GM12878 (cell line): Measurements from ENCODE around the gene TAAR8. TPM values are rescaled to one million over a fixed set of nuclear protein-coding genes. Genes with fewer than 3 reads are reported as not detected.
A peak's percentile ranks its signal among the peaks of the same experiment; 100 is the strongest.

Experiments
- ATAC-seq: fragments of 200-7000 bp; cut with Tn5 transposase; 3 replicates; pipeline ENCODE4 v1.9.1; 2020; ENCODE audit warnings: mild to moderate bottlenecking, moderate library complexity
- BruUV-seq: library from RNA; stranded (reverse); fragments of 400-500 nt; replicated peaks from 2 replicates; lab custom pipeline; 2021; lab: Mats Ljungman, UMichigan
- CTCF ChIA-PET: fragments of 300-600 bp; sonication (Branson Sonifier 250); formaldehyde crosslinking; extraction: SDS; loops from one replicate; lab custom pipeline; 2021; ENCODE audit warnings: inconsistent platforms; lab: Yijun Ruan, JAX
- POLR2A ChIA-PET: fragments of 350-600 bp; formaldehyde crosslinking; extraction: SDS; loops from one replicate; lab custom pipeline; 2021; ENCODE audit warnings: inconsistent platforms; lab: Charles Lee
- RAD21 ChIA-PET: fragments of 300-600 bp; sonication (Branson Sonifier 250); formaldehyde crosslinking; loops from one replicate; lab custom pipeline; 2023; ENCODE audit warnings: antibody characterized with exemption; ENCODE audit not compliant: unreplicated experiment; lab: Charles Lee
- SMC1A ChIA-PET: fragments of 300-600 bp; sonication (Branson Sonifier 250); formaldehyde crosslinking; loops from one replicate; lab custom pipeline; 2023; ENCODE audit not compliant: unreplicated experiment, uncharacterized antibody; lab: Charles Lee
- DNase-seq: peaks from one replicate; pipeline ENCODE4 v3.0.0-alpha.2; 2011; ENCODE audit warnings: low read depth, low spot score
- FAIRE-seq: peaks from 3 replicates; lab custom pipeline; 2011; peaks lifted over from hg19 to GRCh38; lab: Jason Lieb, UNC
- H2AFZ ChIP-seq: 2 replicates; pipeline ENCODE4 v1.6.0; 2011; ENCODE audit warnings: low read depth, low read length, control low read depth; ENCODE audit not compliant: control insufficient read depth
- H3K27ac ChIP-seq: 2 replicates; pipeline ENCODE4 v1.5.1; 2011; ENCODE audit warnings: control low read depth; ENCODE audit not compliant: control insufficient read depth, insufficient read depth
- H3K27me3 ChIP-seq, 2 experiments: replicated peaks in 1 of 2; 2 replicates each; pipeline versions ENCODE4 v1.6.0 to v1.6.1; 2011; ENCODE audit warnings: low read length in 1 of 2; ENCODE audit not compliant: control insufficient read depth in 2 of 2, insufficient read depth in 2 of 2
- H3K36me3 ChIP-seq, 2 experiments: 2 replicates each; pipeline ENCODE4 v1.5.1; 2011; ENCODE audit warnings: low read length in 1 of 2; ENCODE audit not compliant: control insufficient read depth in 2 of 2, insufficient read depth in 2 of 2
- H3K4me1 ChIP-seq: 2 replicates; pipeline ENCODE4 v1.6.1; 2011; ENCODE audit warnings: mild to moderate bottlenecking, low read length, moderate library complexity, mixed read lengths; ENCODE audit not compliant: control insufficient read depth, insufficient read depth
- H3K4me2 ChIP-seq: 2 replicates; pipeline ENCODE4 v1.6.0; 2011; ENCODE audit warnings: control low read depth; ENCODE audit not compliant: control insufficient read depth, insufficient read depth
- H3K4me3 ChIP-seq: fragments of 200-600 bp; sonication (generic); 2 replicates; pipeline ENCODE4 v1.5.1; 2016
- H3K79me2 ChIP-seq: 2 replicates; pipeline ENCODE4 v1.6.0; 2011; ENCODE audit warnings: low read length; ENCODE audit not compliant: control insufficient read depth, insufficient read depth
- H3K9ac ChIP-seq: 2 replicates; pipeline ENCODE4 v1.8.0; 2011; ENCODE audit warnings: low read length, control low read depth, mixed read lengths; ENCODE audit not compliant: control insufficient read depth, insufficient read depth
- H3K9me3 ChIP-seq: replicated peaks from 3 replicates; pipeline ENCODE4 v1.5.1; 2011; ENCODE audit warnings: mild to moderate bottlenecking, low read length; ENCODE audit not compliant: control insufficient read depth, insufficient read depth
- H4K20me1 ChIP-seq: 2 replicates; pipeline ENCODE4 v1.6.0; 2011; ENCODE audit not compliant: control insufficient read depth, insufficient read depth
- BRCA1 ChIP-seq: IDR thresholded peaks from 2 replicates; pipeline ENCODE4 v1.6.1; 2011; ENCODE audit warnings: low read depth, low read length, improper control_type of control experiment
- CREM ChIP-seq: IDR thresholded peaks from 2 replicates; pipeline ENCODE4 v1.6.1; 2014; ENCODE audit warnings: antibody characterized with exemption, low read depth
- EP300 ChIP-seq, 2 experiments: fragments of 150-350 bp in 1 of 2; IDR thresholded peaks; 2 replicates each; pipeline ENCODE4 v1.6.1; 2011 to 2012; ENCODE audit warnings: low read depth in 2 of 2, low read length in 2 of 2, borderline replicate concordance in 1 of 2, improper control_type of control experiment in 1 of 2, inconsistent platforms in 1 of 2; ENCODE audit not compliant: control insufficient read depth in 1 of 2
- IKZF2 ChIP-seq, 2 experiments: fragments of 450-650 bp; IDR thresholded peaks; 2 replicates each; pipeline ENCODE4 v1.6.1; 2017; ENCODE audit warnings: mild to moderate bottlenecking in 2 of 2, moderate library complexity in 2 of 2
- JUND ChIP-seq: IDR thresholded peaks from 2 replicates; pipeline ENCODE4 v1.6.1; 2012; ENCODE audit warnings: low read depth, mild to moderate bottlenecking, low read length, improper control_type of control experiment, moderate library complexity
- MTA2 ChIP-seq: fragments of 450-650 bp; IDR thresholded peaks from 2 replicates; pipeline ENCODE4 v1.6.1; 2016; ENCODE audit warnings: low read depth, mild to moderate bottlenecking, moderate library complexity
- PML ChIP-seq: IDR thresholded peaks from 2 replicates; pipeline ENCODE4 v1.6.1; 2012; ENCODE audit warnings: low read length, inconsistent platforms
- POU2F2 ChIP-seq: IDR thresholded peaks from 3 replicates; pipeline ENCODE4 v1.6.1; 2011; ENCODE audit warnings: low read depth, mild to moderate bottlenecking, low read length, borderline replicate concordance
- RBBP5 ChIP-seq: fragments of 200-600 bp; sonication (generic); conservative IDR thresholded peaks from 2 replicates; pipeline ENCODE4 v1.6.1; 2016
- ZNF622 ChIP-seq: fragments of 450-650 bp; IDR thresholded peaks from 2 replicates; pipeline ENCODE4 v1.6.1; 2017; ENCODE audit warnings: mild to moderate bottlenecking, inconsistent platforms
- WGBS: methylation state at CpG from one replicate; pipeline ENCODE4 v1.1.6; 2016; ENCODE audit warnings: low lambda C conversion rate; ENCODE audit not compliant: insufficient replicate concordance, insufficient coverage; ENCODE audit errors: missing lambda C conversion rate; 5-methylcytosine and 5-hydroxymethylcytosine counted together
- in situ Hi-C: fragments of 300-500 bp; cut with MboI; formaldehyde crosslinking; loops from 9 replicates; pipeline ENCODE4 v1.14.3; 2018; ENCODE audit warnings: mixed read lengths
- intact Hi-C: fragments of 100-400 bp; cut with micrococcal nuclease; formaldehyde crosslinking; loops from one replicate; pipeline ENCODE4 v1.14.2; 2022; ENCODE audit not compliant: unreplicated experiment
- polyA plus RNA-seq, 11 experiments: library from polyadenylated mRNA; depleted of rRNA in 4 of 11; unstranded in 6 of 11; stranded (reverse) in 5 of 11; fragments of >200 nt; fragmentation: Nextera tagmentation in 4 of 11; fragmentation: Illumina TruSeq in 1 of 11; extraction: Ambion mirVana in 4 of 11; extraction: Trizol in 1 of 11; gene quantifications; 1 replicate in 1 of 11; 2 replicates in 10 of 11; pipeline versions ENCODE4 v1.2.1 to v1.2.3, GENCODE V29; 2011 to 2016; ENCODE audit warnings: inconsistent platforms in 2 of 11, missing spikeins in 2 of 11, low read depth in 1 of 11
- total RNA-seq, 4 experiments: library from RNA; depleted of rRNA in 3 of 4; stranded (reverse); fragments of >200 nt in 3 of 4; fragmentation: Illumina TruSeq in 1 of 4; extraction: Trizol in 1 of 4; gene quantifications; 2 replicates each; pipeline versions ENCODE4 v1.2.1 to v1.2.3, GENCODE V29; 2013 to 2021
- TF ChIP-seq, protein P1 (sequence below): IDR thresholded peaks from 2 replicates; pipeline ENCODE4 v1.6.1; 2011; ENCODE audit warnings: mild to moderate bottlenecking, low read depth, low read length, moderate library complexity; ENCODE audit not compliant: insufficient replicate concordance
- TF ChIP-seq, protein P2 (sequence below): fragments of 450-650 bp; conservative IDR thresholded peaks from 2 replicates; pipeline ENCODE4 v1.6.1; 2017; ENCODE audit warnings: mild to moderate bottlenecking, moderate library complexity
- TF ChIP-seq, protein P3 (sequence below): IDR thresholded peaks from 2 replicates; pipeline ENCODE4 v1.6.1; 2012; ENCODE audit warnings: low read length, inconsistent platforms

The TAAR8 gene
- total and polyA plus RNA-seq, 10 of the 15 experiments (the other 5 are each of a cell fraction or from before 2014, with no cell fraction given): not detected

DNA sequence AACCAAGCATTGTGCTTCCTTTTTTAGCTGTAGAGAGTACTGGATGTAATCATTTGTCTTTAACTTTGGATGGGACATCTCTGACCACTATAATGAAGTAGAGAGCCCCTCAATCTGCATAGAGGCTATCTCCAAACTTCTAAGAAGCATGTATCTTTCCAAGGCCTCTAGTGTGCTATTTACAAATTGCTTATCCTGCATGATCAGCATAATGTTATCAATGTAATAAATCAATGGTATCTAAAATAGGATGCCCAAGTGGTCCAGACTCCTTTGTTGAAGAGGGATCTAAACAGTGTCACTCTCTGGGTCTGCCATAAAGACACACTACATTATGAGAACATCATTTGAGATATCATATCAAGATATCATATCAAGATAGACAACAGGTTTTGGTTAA, 7.6 kb upstream of the TAAR8 start:
- Histone ChIP-seq H3K36me3 (no peaks in the 10 kb centered on the region), H3K27me3 (peaks cover 0 to 3% of the 10 kb centered on the region in 2 experiments), H3K9ac (no peak overlapping the region), H3K4me2 (no peak overlapping the region), H3K27ac (no peak overlapping the region), H4K20me1 (no peaks in the 10 kb centered on the region), H2AFZ (no peak overlapping the region), H3K4me1 (no peaks in the 10 kb centered on the region), H3K9me3 (no peaks in the 10 kb centered on the region), H3K4me3 (no peak overlapping the region), H3K79me2 (no peaks in the 10 kb centered on the region)
- DNase-seq (no peak), FAIRE-seq (no peak), ATAC-seq (no peak)
- ChIA-PET RAD21 (no interaction called here), CTCF (interaction anchor here (1.5 to 2.5 kb wide), 2 partner anchors 8 to 14 kb away, joined by 4 to 14 read pairs; no protein-coding TSS in a partner anchor), POLR2A (no interaction called here), SMC1A (interaction anchor here (0.7 kb wide), 1 partner anchor 61 kb away, joined by 3 read pairs; no protein-coding TSS in a partner anchor)
- no TSS peak for BruUV-seq
- intact Hi-C loops (no loop called here), in situ Hi-C loops (no loop called here)
- TF ChIP-seq IKZF2 (IDR thresholded peaks at IDR 0.05): no peak

DNA sequence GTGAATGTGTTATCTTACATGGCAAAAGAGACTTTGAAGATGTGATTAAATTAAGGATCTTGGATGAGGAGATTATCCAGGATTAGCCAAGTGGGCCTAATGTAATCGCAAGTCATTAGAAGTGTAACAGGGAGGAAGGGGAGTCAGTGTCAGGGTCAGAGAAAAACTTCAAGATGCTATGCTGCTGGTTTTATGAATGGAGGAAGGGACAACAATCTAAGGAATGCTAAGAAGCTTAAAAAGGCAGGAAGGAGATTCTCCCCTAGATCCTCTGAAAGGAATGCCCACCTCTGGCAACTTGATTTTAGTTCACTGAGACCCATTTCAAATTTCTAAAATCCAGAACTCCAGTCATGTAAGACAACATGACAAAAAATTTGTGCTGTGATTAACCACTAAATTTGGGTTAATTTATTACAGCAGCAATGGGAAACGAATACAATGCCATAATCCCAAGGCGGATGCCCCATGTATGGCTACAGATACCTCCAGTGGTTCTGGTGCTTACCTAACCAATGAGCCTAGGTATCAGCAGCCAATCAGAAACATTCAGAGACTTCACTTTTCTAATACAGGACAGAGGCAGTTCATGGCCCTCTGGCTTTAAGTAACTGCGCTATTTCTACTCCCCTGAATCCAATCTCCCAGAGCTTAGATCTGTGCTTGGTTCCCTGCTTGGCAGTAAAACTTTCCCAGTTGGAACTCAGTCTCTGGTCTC, 3.6 kb upstream of the TAAR8 start:
- BruUV-seq: no TSS peak
- no peaks in the 10 kb centered on the region for H3K4me1 ChIP-seq
- ChIA-PET POLR2A (no interaction called here), RAD21 (no interaction called here), CTCF (interaction anchor here (0.6 kb wide), 1 partner anchor 1658 kb away, joined by 4 read pairs; no protein-coding TSS in a partner anchor), SMC1A (no interaction called here)
- ATAC-seq (no peak), FAIRE-seq (peak; percentile 27), DNase-seq (no peak)
- H3K4me3 ChIP-seq: no peak overlapping the region
- no peak overlapping the region for H3K9ac ChIP-seq
- H2AFZ ChIP-seq: no peak overlapping the region
- no peak overlapping the region for H3K27ac ChIP-seq
- no peaks in the 10 kb centered on the region for H3K36me3 ChIP-seq
- no peak overlapping the region for H3K4me2 ChIP-seq
- no peaks in the 10 kb centered on the region for H3K9me3 ChIP-seq
- peaks cover 0 to 2% of the 10 kb centered on the region in 2 experiments; a peak in 3 of 4 replicates for H3K27me3 ChIP-seq
- no peaks in the 10 kb centered on the region for H4K20me1 ChIP-seq
- intact Hi-C loops: no loop called here
- no peaks in the 10 kb centered on the region for H3K79me2 ChIP-seq
- in situ Hi-C loops: no loop called here
- 72% methylated on average over 4 of the region's 4 CpGs for WGBS
- TF ChIP-seq RBBP5 (no peak), PML (no peak), JUND (no peak), BRCA1 (no peak), CREM (no peak), MTA2 (no peak), POU2F2 (no peak), ZNF622 (no peak), EP300 (IDR thresholded peaks at IDR 0.05; ENCODE audit: borderline replicate concordance in 1 of 2, control insufficient read depth in 1 of 2, low read depth in 2 of 2, low read length in 2 of 2) (no peak)
- TF ChIP-seq, protein P1, sequence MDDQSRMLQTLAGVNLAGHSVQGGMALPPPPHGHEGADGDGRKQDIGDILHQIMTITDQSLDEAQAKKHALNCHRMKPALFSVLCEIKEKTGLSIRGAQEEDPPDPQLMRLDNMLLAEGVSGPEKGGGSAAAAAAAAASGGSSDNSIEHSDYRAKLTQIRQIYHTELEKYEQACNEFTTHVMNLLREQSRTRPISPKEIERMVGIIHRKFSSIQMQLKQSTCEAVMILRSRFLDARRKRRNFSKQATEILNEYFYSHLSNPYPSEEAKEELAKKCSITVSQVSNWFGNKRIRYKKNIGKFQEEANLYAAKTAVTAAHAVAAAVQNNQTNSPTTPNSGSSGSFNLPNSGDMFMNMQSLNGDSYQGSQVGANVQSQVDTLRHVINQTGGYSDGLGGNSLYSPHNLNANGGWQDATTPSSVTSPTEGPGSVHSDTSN: no peak
- TF ChIP-seq, protein P2, sequence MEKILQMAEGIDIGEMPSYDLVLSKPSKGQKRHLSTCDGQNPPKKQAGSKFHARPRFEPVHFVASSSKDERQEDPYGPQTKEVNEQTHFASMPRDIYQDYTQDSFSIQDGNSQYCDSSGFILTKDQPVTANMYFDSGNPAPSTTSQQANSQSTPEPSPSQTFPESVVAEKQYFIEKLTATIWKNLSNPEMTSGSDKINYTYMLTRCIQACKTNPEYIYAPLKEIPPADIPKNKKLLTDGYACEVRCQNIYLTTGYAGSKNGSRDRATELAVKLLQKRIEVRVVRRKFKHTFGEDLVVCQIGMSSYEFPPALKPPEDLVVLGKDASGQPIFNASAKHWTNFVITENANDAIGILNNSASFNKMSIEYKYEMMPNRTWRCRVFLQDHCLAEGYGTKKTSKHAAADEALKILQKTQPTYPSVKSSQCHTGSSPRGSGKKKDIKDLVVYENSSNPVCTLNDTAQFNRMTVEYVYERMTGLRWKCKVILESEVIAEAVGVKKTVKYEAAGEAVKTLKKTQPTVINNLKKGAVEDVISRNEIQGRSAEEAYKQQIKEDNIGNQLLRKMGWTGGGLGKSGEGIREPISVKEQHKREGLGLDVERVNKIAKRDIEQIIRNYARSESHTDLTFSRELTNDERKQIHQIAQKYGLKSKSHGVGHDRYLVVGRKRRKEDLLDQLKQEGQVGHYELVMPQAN: no peak
- TF ChIP-seq, protein P3, sequence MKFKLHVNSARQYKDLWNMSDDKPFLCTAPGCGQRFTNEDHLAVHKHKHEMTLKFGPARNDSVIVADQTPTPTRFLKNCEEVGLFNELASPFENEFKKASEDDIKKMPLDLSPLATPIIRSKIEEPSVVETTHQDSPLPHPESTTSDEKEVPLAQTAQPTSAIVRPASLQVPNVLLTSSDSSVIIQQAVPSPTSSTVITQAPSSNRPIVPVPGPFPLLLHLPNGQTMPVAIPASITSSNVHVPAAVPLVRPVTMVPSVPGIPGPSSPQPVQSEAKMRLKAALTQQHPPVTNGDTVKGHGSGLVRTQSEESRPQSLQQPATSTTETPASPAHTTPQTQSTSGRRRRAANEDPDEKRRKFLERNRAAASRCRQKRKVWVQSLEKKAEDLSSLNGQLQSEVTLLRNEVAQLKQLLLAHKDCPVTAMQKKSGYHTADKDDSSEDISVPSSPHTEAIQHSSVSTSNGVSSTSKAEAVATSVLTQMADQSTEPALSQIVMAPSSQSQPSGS: no peak
